ENCODE measurements around the gene CERS6. TPM values are rescaled to one million over a fixed set of nuclear protein-coding genes. Genes with fewer than 3 reads are reported as not detected.

CERS6 gene
- polyA plus RNA-seq, 1 donor (not counting 4 experiments of a cell fraction or from before 2014, with no cell fraction given) = 19.5 TPM

DNA sequence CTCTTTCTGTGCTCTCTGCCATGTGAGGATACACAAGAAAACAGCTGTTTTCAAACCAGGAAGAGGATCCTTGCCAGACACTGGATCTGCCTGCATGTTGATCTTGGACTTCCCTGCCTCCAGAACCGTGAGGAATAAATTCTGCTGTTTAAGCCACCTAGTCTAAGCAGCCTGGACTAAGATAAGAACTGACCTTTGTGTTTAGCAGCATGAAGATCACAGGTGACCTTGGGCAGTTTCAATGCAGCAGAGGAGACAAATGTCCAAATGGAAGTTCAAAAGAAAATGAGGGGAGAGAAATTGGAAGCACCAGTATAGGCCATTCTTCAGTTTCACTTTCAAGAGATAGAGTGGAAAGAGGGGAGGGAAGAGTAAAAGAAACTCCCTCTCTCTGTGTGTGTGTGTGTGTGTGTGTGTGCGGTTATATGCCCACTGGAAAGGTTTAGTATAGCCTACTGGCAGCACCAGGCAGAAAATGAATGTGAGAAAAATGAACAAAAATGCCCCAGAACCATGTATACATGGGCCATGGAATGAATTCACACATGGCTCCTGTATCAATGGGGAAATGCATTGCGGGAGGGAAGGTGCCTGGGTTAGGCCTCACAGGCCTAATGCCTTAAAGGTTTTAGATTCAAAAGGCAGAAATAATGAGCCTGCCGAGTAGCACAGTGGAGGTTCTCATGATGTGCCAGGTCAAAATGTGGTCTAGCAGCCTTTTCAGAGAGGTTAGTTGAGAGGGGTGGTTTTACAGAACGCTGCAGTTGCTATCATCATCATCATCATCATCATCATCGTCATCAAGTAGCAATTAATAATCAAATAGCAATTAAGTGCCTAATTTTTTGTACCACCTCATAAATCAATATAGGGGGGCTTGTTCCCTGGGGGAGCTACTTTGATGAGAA lies 1.1 kb upstream of the CERS6 start:
- Histone ChIP-seq H3K27ac (ENCODE audit: control insufficient read depth, insufficient read depth, low read length) (no peak overlapping the region), H3K9ac (ENCODE audit: control insufficient read depth, extremely low read depth, insufficient read depth, low read length) (no peak overlapping the region), H3K36me3 (ENCODE audit: control insufficient read depth in 2 of 2, extremely low read depth in 1 of 2, insufficient read depth in 2 of 2, low read length in 2 of 2) (no peaks in the 10 kb centered on the region), H2AFZ (ENCODE audit: control insufficient read depth, low read length) (no peak overlapping the region), H3K9me1 (ENCODE audit: control insufficient read depth, extremely low read depth, insufficient read depth, low read length) (no peaks in the 10 kb centered on the region), H3K27me3 (ENCODE audit: control insufficient read depth, extremely low read depth, insufficient read depth, low read length) (no peaks in the 10 kb centered on the region), H3K79me2 (ENCODE audit: control insufficient read depth, insufficient read depth, low read length) (peaks cover 37% of the 10 kb centered on the region), H4K20me1 (ENCODE audit: control insufficient read depth, extremely low read depth, insufficient read depth, low read length) (no peaks in the 10 kb centered on the region), H3K9me3 (ENCODE audit: control insufficient read depth, low read depth, low read length) (no peaks in the 10 kb centered on the region), H3K4me1 (ENCODE audit: control insufficient read depth, extremely low read depth, insufficient read depth, low read length) (peaks cover 10% of the 10 kb centered on the region), H3K4me3 (ENCODE audit: control insufficient read depth in 2 of 3, extremely low read depth in 1 of 3, insufficient read depth in 2 of 3, low read depth in 1 of 3, low read length in 3 of 3) (peak overlapping the region in 1 of 3 experiments; percentile 87), H3K4me2 (ENCODE audit: control insufficient read depth, extremely low read depth, insufficient read depth, low read depth, low read length) (peak overlapping the region; percentile 71)
- DNase-seq (ENCODE audit: low read depth, low spot score) (no peak), FAIRE-seq (no peak)
- no peak for TF ChIP-seq CTCF (optimal IDR thresholded peaks at IDR 0.05 in 1 of 3, IDR thresholded peaks at IDR 0.05 in 1 of 3, conservative IDR thresholded peaks at IDR 0.05 in 1 of 3; ENCODE audit: extremely low read depth in 1 of 3, insufficient read depth in 2 of 3, low read length in 3 of 3)
- no peak for TF ChIP-seq EZH2 (IDR thresholded peaks at IDR 0.05; ENCODE audit: low read length)
- dilution Hi-C loops (cut with MboI; ENCODE audit: extremely low pct_ligation_motif_present, low sequenced_read_pairs) = no loop called here

DNA sequence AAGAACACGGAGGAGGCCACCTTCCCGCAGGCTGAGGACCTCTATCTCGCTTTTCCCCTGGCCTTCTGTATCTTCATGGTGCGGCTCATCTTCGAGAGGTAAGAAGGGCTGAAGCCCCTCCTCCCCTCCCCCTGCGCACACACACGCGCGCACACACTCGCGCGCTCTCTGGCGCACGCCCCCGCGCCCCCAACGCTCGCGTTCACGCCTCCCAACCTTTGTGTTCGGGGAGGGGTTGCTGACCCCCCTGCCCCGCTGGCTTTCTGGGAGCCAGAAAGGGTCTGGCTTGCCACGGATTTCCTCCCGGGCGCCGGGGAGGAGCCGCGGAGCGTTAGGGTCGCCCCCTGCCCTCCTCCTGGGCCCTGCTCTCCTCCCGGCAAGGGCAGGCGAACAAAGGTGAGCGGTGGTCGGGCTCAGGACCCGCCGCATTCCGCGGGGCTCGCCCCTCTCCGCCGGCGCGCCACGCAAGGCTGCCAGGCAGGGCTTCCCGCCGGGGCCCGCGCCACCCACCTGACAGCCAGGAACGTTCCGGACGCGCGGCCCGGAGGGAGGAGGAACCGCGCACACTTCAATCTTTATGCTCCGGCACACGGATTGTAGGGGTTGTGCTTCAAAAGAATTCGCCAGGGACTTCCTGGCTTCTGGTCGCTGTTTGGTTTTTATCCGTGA lies 583 bp downstream of the CERS6 start:
- Histone ChIP-seq H3K9me1 (ENCODE audit: control insufficient read depth, extremely low read depth, insufficient read depth, low read length) (no peaks in the 10 kb centered on the region), H3K9ac (ENCODE audit: control insufficient read depth, extremely low read depth, insufficient read depth, low read length) (peak overlapping the region; percentile 87), H3K4me3 (ENCODE audit: control insufficient read depth in 2 of 3, extremely low read depth in 1 of 3, insufficient read depth in 2 of 3, low read depth in 1 of 3, low read length in 3 of 3) (peak overlapping the region; percentile 80 to 87 (median 81)), H3K4me1 (ENCODE audit: control insufficient read depth, extremely low read depth, insufficient read depth, low read length) (peaks cover 10% of the 10 kb centered on the region), H3K9me3 (ENCODE audit: control insufficient read depth, low read depth, low read length) (no peaks in the 10 kb centered on the region), H3K27me3 (ENCODE audit: control insufficient read depth, extremely low read depth, insufficient read depth, low read length) (no peaks in the 10 kb centered on the region), H4K20me1 (ENCODE audit: control insufficient read depth, extremely low read depth, insufficient read depth, low read length) (no peaks in the 10 kb centered on the region), H3K4me2 (ENCODE audit: control insufficient read depth, extremely low read depth, insufficient read depth, low read depth, low read length) (peak overlapping the region; percentile 99), H2AFZ (ENCODE audit: control insufficient read depth, low read length) (peak overlapping the region; percentile 86), H3K79me2 (ENCODE audit: control insufficient read depth, insufficient read depth, low read length) (peaks cover 54% of the 10 kb centered on the region), H3K27ac (ENCODE audit: control insufficient read depth, insufficient read depth, low read length) (peak overlapping the region; percentile 77), H3K36me3 (ENCODE audit: control insufficient read depth in 2 of 2, extremely low read depth in 1 of 2, insufficient read depth in 2 of 2, low read length in 2 of 2) (no peaks in the 10 kb centered on the region)
- FAIRE-seq = no peak
- TF ChIP-seq EZH2 (IDR thresholded peaks at IDR 0.05; ENCODE audit: low read length) = no peak
- no peak for TF ChIP-seq CTCF (optimal IDR thresholded peaks at IDR 0.05 in 1 of 3, IDR thresholded peaks at IDR 0.05 in 1 of 3, conservative IDR thresholded peaks at IDR 0.05 in 1 of 3; ENCODE audit: extremely low read depth in 1 of 3, insufficient read depth in 2 of 3, low read length in 3 of 3)
- dilution Hi-C loops (cut with MboI; ENCODE audit: extremely low pct_ligation_motif_present, low sequenced_read_pairs) = no loop called here
- DNase-seq (ENCODE audit: low read depth, low spot score) = no peak
